HEK293T (cell line): ENCODE results near the gene MROH9.

Experiments
- CTCF ChIA-PET: fragments of 350-600 bp; formaldehyde crosslinking; extraction: SDS; loops from one replicate; lab custom pipeline; 2021; ENCODE audit warnings: antibody characterized with exemption, inconsistent platforms; lab: Yijun Ruan, JAX
- POLR2A ChIA-PET: fragments of 350-600 bp; formaldehyde crosslinking; extraction: SDS; loops from one replicate; lab custom pipeline; 2020; ENCODE audit warnings: antibody characterized with exemption, inconsistent platforms; lab: Yijun Ruan, JAX
- DNase-seq: peaks from one replicate; pipeline ENCODE4 v3.0.0; 2012; ENCODE audit warnings: mixed read lengths; ENCODE audit errors: extremely low spot score
- ARNT ChIP-seq: fragments of 450-650 bp; IDR thresholded peaks from 2 replicates; pipeline ENCODE4 v1.6.1; 2017; ENCODE audit warnings: mild to moderate bottlenecking
- BHLHE40 ChIP-seq: fragments of 450-650 bp; IDR thresholded peaks from 2 replicates; pipeline ENCODE4 v1.6.1; 2016; ENCODE audit warnings: mild to moderate bottlenecking, moderate library complexity, borderline replicate concordance
- CTBP1 ChIP-seq: fragments of 450-650 bp; IDR thresholded peaks from 2 replicates; pipeline ENCODE4 v1.6.1; 2016; ENCODE audit warnings: borderline replicate concordance
- ELF4 ChIP-seq: fragments of 450-650 bp; IDR thresholded peaks from 2 replicates; pipeline ENCODE4 v1.6.1; 2017; ENCODE audit warnings: antibody characterized with exemption
- FOXA1 ChIP-seq: fragments of 450-650 bp; IDR thresholded peaks from 2 replicates; pipeline ENCODE4 v1.6.1; 2016; ENCODE audit warnings: mild to moderate bottlenecking
- FOXK2 ChIP-seq: fragments of 450-650 bp; IDR thresholded peaks from 2 replicates; pipeline ENCODE4 v1.6.1; 2016; ENCODE audit warnings: mild to moderate bottlenecking
- FOXM1 ChIP-seq: fragments of 450-650 bp; IDR thresholded peaks from 2 replicates; pipeline ENCODE4 v1.6.1; 2017; ENCODE audit warnings: mild to moderate bottlenecking, borderline replicate concordance
- HDGF ChIP-seq: fragments of 450-650 bp; IDR thresholded peaks from 2 replicates; pipeline ENCODE4 v1.6.1; 2017; ENCODE audit warnings: antibody characterized with exemption, borderline replicate concordance
- L3MBTL2 ChIP-seq: fragments of 450-650 bp; conservative IDR thresholded peaks from 2 replicates; pipeline ENCODE4 v1.6.1; 2016; ENCODE audit warnings: mild to moderate bottlenecking
- LEF1 ChIP-seq: fragments of 450-650 bp; IDR thresholded peaks from 2 replicates; pipeline ENCODE4 v1.6.1; 2017; ENCODE audit warnings: mild to moderate bottlenecking, borderline replicate concordance
- NFRKB ChIP-seq: fragments of 450-650 bp; IDR thresholded peaks from 2 replicates; pipeline ENCODE4 v1.6.1; 2016; ENCODE audit warnings: mild to moderate bottlenecking, moderate library complexity
- PKNOX1 ChIP-seq: fragments of 450-650 bp; IDR thresholded peaks from 2 replicates; pipeline ENCODE4 v1.6.1; 2016
- SP1 ChIP-seq: fragments of 450-650 bp; IDR thresholded peaks from 2 replicates; pipeline ENCODE4 v1.6.1; 2017
- SUZ12 ChIP-seq: fragments of 450-650 bp; IDR thresholded peaks from 2 replicates; pipeline ENCODE4 v1.6.1; 2016; ENCODE audit warnings: mild to moderate bottlenecking
- TARDBP ChIP-seq: fragments of 450-650 bp; IDR thresholded peaks from 2 replicates; pipeline ENCODE4 v1.6.1; 2016
- ZNF384 ChIP-seq: fragments of 450-650 bp; IDR thresholded peaks from 2 replicates; pipeline ENCODE4 v1.6.1; 2016

MROH9 gene

GRCh38 chr1:171037626-171038025, 102.3 kb downstream of the MROH9 start:
- CTCF ChIA-PET: no interaction called here
- TF ChIP-seq L3MBTL2: no peak
- TF ChIP-seq FOXK2: no peak
- TF ChIP-seq TARDBP: no peak
- TF ChIP-seq CTBP1: no peak
- TF ChIP-seq SUZ12: no peak
- no peak for TF ChIP-seq NFRKB
- TF ChIP-seq FOXA1: no peak
- TF ChIP-seq PKNOX1: no peak
- no peak for DNase-seq
- POLR2A ChIA-PET: no interaction called here

- ChIA-PET POLR2A (no interaction called here), CTCF (no interaction called here)
- TF ChIP-seq FOXK2: no peak
- no peak for TF ChIP-seq ZNF384
- TF ChIP-seq FOXA1: no peak
- TF ChIP-seq BHLHE40: no peak
- TF ChIP-seq NFRKB: no peak
- no peak for TF ChIP-seq ARNT
- no peak for TF ChIP-seq LEF1
- no peak for TF ChIP-seq HDGF
- TF ChIP-seq ELF4: no peak
- no peak for TF ChIP-seq SUZ12
- no peak for TF ChIP-seq SP1
- no peak for TF ChIP-seq TARDBP
- TF ChIP-seq CTBP1: no peak
- no peak for DNase-seq
These were observed 103.0 kb downstream of the MROH9 start for GRCh38 chr1:171038284-171038683.

GRCh38 chr1:171048014-171048413, 112.7 kb downstream of the MROH9 start:
- POLR2A ChIA-PET: no interaction called here
- no peak for TF ChIP-seq FOXK2
- CTCF ChIA-PET: no interaction called here
- no peak for DNase-seq

GRCh38 chr1:171052977-171053376, 117.6 kb downstream of the MROH9 start:
- POLR2A ChIA-PET: no interaction called here

GRCh38 chr1:171055966-171056643, 120.8 kb downstream of the MROH9 start:
- POLR2A ChIA-PET: no interaction called here
- TF ChIP-seq HDGF (no peak), NFRKB (no peak)
- DNase-seq: no peak
- CTCF ChIA-PET: no interaction called here

More at GRCh38 chr1:171052977-171053376, 117.6 kb downstream of the MROH9 start:
- TF ChIP-seq HDGF (no peak), PKNOX1 (no peak), TARDBP (no peak), FOXM1 (no peak), ARNT (no peak), SUZ12 (no peak), FOXK2 (no peak), BHLHE40 (no peak), ZNF384 (no peak), LEF1 (no peak), FOXA1 (no peak), NFRKB (no peak), SP1 (no peak)
- DNase-seq: no peak
- CTCF ChIA-PET: no interaction called here

GRCh38 chr1:171061425-171062143, 126.2 kb downstream of the MROH9 start:
- TF ChIP-seq HDGF: no peak
- no peak for TF ChIP-seq ARNT
- TF ChIP-seq TARDBP: no peak
- TF ChIP-seq ELF4: no peak
- TF ChIP-seq SP1: no peak
- TF ChIP-seq LEF1: no peak
- no peak for TF ChIP-seq L3MBTL2
- TF ChIP-seq SUZ12: no peak
- no peak for TF ChIP-seq CTBP1
- TF ChIP-seq FOXA1: no peak
- no peak for TF ChIP-seq FOXK2
- TF ChIP-seq FOXM1: no peak
- TF ChIP-seq ZNF384: no peak
- no peak for TF ChIP-seq NFRKB
- CTCF ChIA-PET: no interaction called here
- DNase-seq: no peak
- POLR2A ChIA-PET: no interaction called here

- ChIA-PET CTCF (no interaction called here), POLR2A (no interaction called here)
- no peak for DNase-seq
- TF ChIP-seq TARDBP: no peak
- no peak for TF ChIP-seq ARNT
- TF ChIP-seq FOXK2: no peak
- TF ChIP-seq SP1: no peak
These were observed 127.6 kb downstream of the MROH9 start for GRCh38 chr1:171062902-171063301.
